Medulla oblongata (tissue), 1 donor: ENCODE results near the gene OR10X1.

Source experiments
- DNase-seq: peaks from one replicate; pipeline ENCODE4 v3.0.0-alpha.2; 2015; ENCODE audit errors: extremely low spot score

The OR10X1 gene

DNA sequence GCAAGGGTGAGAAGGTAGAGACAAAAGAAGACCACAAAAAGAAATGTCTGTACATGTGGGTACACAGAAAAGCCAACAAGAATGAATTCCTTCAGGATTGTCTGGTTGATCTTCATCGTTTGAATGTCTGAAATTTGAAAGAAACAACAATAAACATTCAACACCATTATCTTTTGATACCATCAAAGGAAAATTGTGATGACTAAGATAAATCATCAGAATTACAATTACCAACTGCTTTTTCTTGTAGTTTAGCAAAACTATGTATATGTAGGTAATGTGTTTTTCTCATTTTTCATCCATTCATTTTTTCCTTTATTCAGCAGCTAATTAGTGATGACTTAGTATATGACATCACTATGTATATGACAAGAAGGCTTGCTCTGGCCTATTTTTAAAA is at the start of gene OR10X1:
OR10X1 (minus strand) TSS at position 167 of the 400 bp plus-strand sequence; CDS start at position 167, 0 bp downstream.
- DNase-seq, result no peak

DNA sequence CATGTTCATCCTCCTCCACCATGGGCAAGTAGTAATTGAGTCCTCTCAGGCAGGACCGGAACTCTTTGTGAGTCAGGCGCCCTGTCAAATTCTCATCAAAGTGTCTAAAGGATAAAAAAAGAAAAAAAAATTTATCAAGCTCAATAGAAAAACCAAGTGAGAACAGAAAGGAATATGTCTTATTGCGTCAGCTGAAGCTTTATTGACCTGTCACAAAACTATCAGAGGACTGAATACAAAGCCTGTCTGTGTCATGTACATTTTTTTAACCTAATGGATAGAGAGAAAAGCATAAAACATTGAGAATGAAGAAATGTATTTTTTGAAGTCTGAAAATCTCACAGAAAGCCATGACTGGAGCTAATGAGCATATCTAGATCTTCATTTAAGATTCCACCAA is 34.1 kb upstream of the OR10X1 start:
- DNase-seq, result no peak

- no peak for DNase-seq
These were observed 32.2 kb upstream of the OR10X1 start for GRCh38 chr1:158611916-158612315.

- no peak for DNase-seq
These were observed 27.6 kb upstream of the OR10X1 start for GRCh38 chr1:158607296-158607695.

GRCh38 chr1:158604968-158605367 is 25.3 kb upstream of the OR10X1 start, which contains the start of gene OR10Z1:
OR10Z1 (plus strand) TSS chr1:158605268; CDS start chr1:158606439, 1,171 bp downstream.
- no peak for DNase-seq

DNA sequence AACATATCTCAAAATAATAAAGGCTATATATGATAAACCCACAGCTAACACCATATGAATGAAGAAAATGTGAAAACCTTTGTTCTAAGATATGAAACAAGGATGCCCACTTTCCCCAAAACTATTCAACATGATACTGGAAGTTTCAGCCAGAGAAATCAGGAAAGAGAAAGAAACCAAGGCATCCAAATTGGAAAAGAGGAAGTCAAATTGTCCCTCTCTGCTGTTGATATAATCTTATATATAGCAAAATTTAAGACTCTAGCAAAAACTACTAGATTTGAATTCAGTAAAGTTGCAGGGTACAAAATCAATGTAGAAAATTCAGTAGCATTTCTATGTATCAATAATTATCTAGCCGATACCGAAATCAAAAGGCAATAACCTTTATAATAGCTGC is 21.0 kb upstream of the OR10X1 start:
- no peak for DNase-seq

GRCh38 chr1:158586942-158587341 is 7.2 kb upstream of the OR10X1 start:
- no peak for DNase-seq

- no peak for DNase-seq
These were observed 4.3 kb upstream of the OR10X1 start for GRCh38 chr1:158583962-158584361.

- no peak for DNase-seq
These were observed 2.1 kb downstream of the OR10X1 start for GRCh38 chr1:158577561-158577960.

DNA sequence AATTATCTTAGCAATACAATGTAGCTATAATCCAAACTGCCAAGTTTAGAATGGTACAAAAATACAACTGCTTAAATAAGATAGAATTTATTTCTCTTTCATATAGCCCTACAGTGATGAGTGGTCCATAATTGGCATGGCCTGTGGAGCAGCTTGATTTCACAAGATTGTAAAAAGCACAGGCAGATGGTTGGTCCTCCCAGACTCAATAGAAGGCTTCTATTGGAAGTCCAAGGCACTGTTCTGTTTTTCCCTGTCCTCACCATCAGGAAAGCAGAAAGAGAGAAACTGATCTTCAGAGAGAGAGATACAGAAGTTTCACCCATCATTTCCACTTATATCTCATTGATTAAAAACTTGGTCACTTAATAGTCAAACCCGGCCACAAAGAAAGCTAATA is 7.5 kb downstream of the OR10X1 start:
- no peak for DNase-seq

- no peak for DNase-seq
These were observed 9.2 kb downstream of the OR10X1 start, which contains the start of gene OR6P1 for GRCh38 chr1:158570480-158570879. OR6P1 (minus strand) TSS chr1:158570580; CDS start chr1:158563604, 6,976 bp downstream.

- DNase-seq, result no peak
These were observed 15.1 kb downstream of the OR10X1 start for GRCh38 chr1:158564608-158565007.

- DNase-seq, result no peak
These were observed 15.8 kb downstream of the OR10X1 start for GRCh38 chr1:158563853-158564252.

DNA sequence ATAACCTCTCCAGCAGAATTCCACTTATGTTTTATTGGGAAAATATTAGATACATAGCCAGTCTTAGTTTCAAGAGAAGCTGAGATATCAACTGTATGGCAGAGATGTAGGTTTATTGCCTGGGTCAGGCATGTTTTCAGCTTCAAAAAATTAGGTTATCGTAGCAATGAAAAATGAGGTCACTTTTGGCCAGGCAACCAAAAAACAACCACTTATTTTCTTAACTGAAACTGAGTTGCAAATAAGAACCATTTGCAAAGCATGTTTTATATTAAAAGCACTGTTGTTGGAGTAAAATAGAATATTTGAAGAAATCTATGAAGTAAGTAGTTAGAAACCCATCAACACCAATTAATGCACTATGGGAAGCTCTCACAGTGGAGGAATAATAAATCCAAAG is 20.0 kb downstream of the OR10X1 start:
- DNase-seq, result no peak

GRCh38 chr1:158554352-158554751 is 25.3 kb downstream of the OR10X1 start, which contains the start of gene OR6Y1:
OR6Y1 (minus strand) TSS chr1:158554405; CDS start chr1:158548105, 6,300 bp downstream.
- no peak for DNase-seq

- DNase-seq, result no peak
These were observed 27.4 kb downstream of the OR10X1 start for GRCh38 chr1:158552296-158552695.

DNA sequence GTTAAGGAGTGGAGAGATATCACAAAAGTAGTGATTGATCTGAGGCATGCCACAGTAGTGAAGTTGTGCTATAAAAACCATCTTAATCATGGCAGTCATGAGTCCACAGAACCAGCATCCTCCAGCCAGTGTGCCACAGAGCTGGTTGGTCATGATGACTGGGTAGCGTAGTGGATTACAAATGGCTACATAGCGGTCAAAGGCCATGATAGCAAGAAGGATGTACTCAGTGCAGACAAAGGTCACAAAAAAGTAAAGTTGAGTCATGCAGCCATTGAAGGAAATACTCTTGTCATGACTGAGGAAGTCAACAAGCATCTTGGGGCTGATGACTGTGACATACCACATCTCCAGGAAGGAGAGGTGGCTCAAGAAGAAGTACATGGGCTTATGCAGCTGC is 32.2 kb downstream of the OR10X1 start:
- DNase-seq, result no peak

GRCh38 chr1:158537609-158538008 is 42.1 kb downstream of the OR10X1 start:
- no peak for DNase-seq

GRCh38 chr1:158534496-158534895 is 45.2 kb downstream of the OR10X1 start:
- DNase-seq, result no peak
